ENCODE results near the gene CFAP54.
"Not testable (repeated sequence)": the region's sequence is repeated elsewhere in the genome, so short reads cannot be mapped to it uniquely, and the experiment has no call there.

CFAP54 gene

GRCh38 chr12:96457191-96457930 lies 32.0 kb upstream of the CFAP54 start:
- ChIA-PET CTCF (interaction anchor here (1.0 to 2.1 kb wide), 4 partner anchors 8 to 32 kb away, joined by 3 to 5 read pairs (median 4); partner anchors contain the start of gene CFAP54), POLR2A (no interaction called here)
- DNase-seq (ENCODE audit: low read depth, low spot score) = no peak
- H3K4me3 ChIP-seq (ENCODE audit: low read depth, low read length) = no peak overlapping the region
- TF ChIP-seq CTCF (IDR thresholded peaks at IDR 0.05; ENCODE audit: insufficient read depth, low read length, missing control alignments) = no peak

- CTCF ChIA-PET = not testable (repeated sequence)
Observed at GRCh38 chr12:96459281-96459680, 30.1 kb upstream of the CFAP54 start.

GRCh38 chr12:96462571-96463280 lies 26.7 kb upstream of the CFAP54 start:
- ChIA-PET POLR2A (no interaction called here), CTCF (interaction anchor here (1.1 kb wide), 1 partner anchor 62 kb away, joined by 4 read pairs; the partner anchor contains the start of gene CDK17)
- no peak overlapping the region for H3K4me3 ChIP-seq (ENCODE audit: low read depth, low read length)
- TF ChIP-seq CTCF (IDR thresholded peaks at IDR 0.05; ENCODE audit: insufficient read depth, low read length, missing control alignments) = no peak
- no peak for DNase-seq (ENCODE audit: low read depth, low spot score)

More at GRCh38 chr12:96459281-96459680, 30.1 kb upstream of the CFAP54 start:
- POLR2A ChIA-PET; DNase-seq (ENCODE audit: low read depth, low spot score); H3K4me3 ChIP-seq (ENCODE audit: low read depth, low read length): not testable (repeated sequence)

- no peak for DNase-seq (ENCODE audit: low read depth, low spot score)
- POLR2A ChIA-PET = no interaction called here
- no peak overlapping the region for H3K4me3 ChIP-seq (ENCODE audit: low read depth, low read length)
- CTCF ChIA-PET = interaction anchor here (1.0 to 2.4 kb wide), 3 partner anchors 8 to 23 kb away, joined by 3 to 12 read pairs (median 3); partner anchors contain the start of gene CFAP54
- TF ChIP-seq CTCF (IDR thresholded peaks at IDR 0.05; ENCODE audit: insufficient read depth, low read length, missing control alignments) = no peak
Observed at GRCh38 chr12:96465896-96466295, 23.5 kb upstream of the CFAP54 start.

GRCh38 chr12:96466939-96467751 lies 22.2 kb upstream of the CFAP54 start:
- H3K4me3 ChIP-seq (ENCODE audit: low read depth, low read length) = no peak overlapping the region
- POLR2A ChIA-PET = no interaction called here
- no peak for DNase-seq (ENCODE audit: low read depth, low spot score)
- CTCF ChIA-PET = interaction anchor here (2.4 kb wide), 1 partner anchor 22 kb away, joined by 12 read pairs; the partner anchor contains the start of gene CFAP54
- TF ChIP-seq CTCF (IDR thresholded peaks at IDR 0.05; ENCODE audit: insufficient read depth, low read length, missing control alignments) = no peak

- no peak overlapping the region for H3K4me3 ChIP-seq (ENCODE audit: low read depth, low read length)
- no peak for TF ChIP-seq CTCF (IDR thresholded peaks at IDR 0.05; ENCODE audit: insufficient read depth, low read length, missing control alignments)
- no peak for DNase-seq (ENCODE audit: low read depth, low spot score)
- POLR2A ChIA-PET = no interaction called here
- CTCF ChIA-PET = interaction anchor here (1.0 to 2.7 kb wide), 3 partner anchors 10 to 70 kb away, joined by 3 to 10 read pairs (median 4); no protein-coding TSS in a partner anchor
Observed at GRCh38 chr12:96471368-96472050, 17.9 kb upstream of the CFAP54 start.
